Karpas-422 (cell line): ENCODE results near the gene MBD6. TPM values are rescaled to one million over a fixed set of nuclear protein-coding genes. Genes with fewer than 3 reads are reported as not detected.

ENCODE experiments used
- DNase-seq: peaks from one replicate; pipeline ENCODE4 v3.0.0-alpha.2; 2015
- H2AFZ ChIP-seq: fragments of 200-600 bp; sonication (generic); 2 replicates; pipeline ENCODE4 v1.6.1; 2014; ENCODE audit warnings: antibody characterized with exemption, low read length, mixed read lengths
- H3K27ac ChIP-seq: fragments of 200-600 bp; sonication (generic); 2 replicates; pipeline ENCODE4 v1.5.1; 2014; ENCODE audit warnings: mild to moderate bottlenecking, low read length, moderate library complexity
- H3K27me3 ChIP-seq: fragments of 200-600 bp; sonication (generic); 2 replicates; pipeline ENCODE4 v1.6.1; 2014; ENCODE audit warnings: low read length, mixed read lengths
- H3K36me3 ChIP-seq: fragments of 200-600 bp; sonication (generic); 2 replicates; pipeline ENCODE4 v1.6.1; 2014; ENCODE audit warnings: low read length, mixed read lengths; ENCODE audit not compliant: insufficient read depth
- H3K4me1 ChIP-seq: fragments of 200-600 bp; sonication (generic); 2 replicates; pipeline ENCODE4 v1.6.1; 2014; ENCODE audit warnings: mild to moderate bottlenecking, low read length, mixed read lengths
- H3K4me2 ChIP-seq: fragments of 200-600 bp; sonication (generic); 2 replicates; pipeline ENCODE4 v1.6.1; 2014; ENCODE audit warnings: low read length, low read depth, mild to moderate bottlenecking; ENCODE audit not compliant: poor library complexity, severe bottlenecking
- H3K4me3 ChIP-seq: fragments of 200-600 bp; sonication (generic); 2 replicates; pipeline ENCODE4 v1.5.1; 2014; ENCODE audit warnings: mild to moderate bottlenecking, antibody characterized with exemption, low read length, mixed read lengths
- H3K79me2 ChIP-seq: fragments of 200-600 bp; sonication (generic); 2 replicates; pipeline ENCODE4 v1.6.1; 2014; ENCODE audit warnings: mild to moderate bottlenecking, low read length, mixed read lengths
- H3K9ac ChIP-seq: fragments of 200-600 bp; sonication (generic); 2 replicates; pipeline ENCODE4 v1.6.0; 2014; ENCODE audit warnings: low read length
- H3K9me2 ChIP-seq: fragments of 200-600 bp; sonication (generic), shearing (Covaris generic); replicated peaks from 2 replicates; pipeline ENCODE4 v1.6.0; 2014; ENCODE audit warnings: mild to moderate bottlenecking, low read length, moderate library complexity; ENCODE audit not compliant: insufficient read depth
- H3K9me3 ChIP-seq: fragments of 300-700, 200-600 bp; sonication (generic); 2 replicates; pipeline ENCODE4 v1.6.1; 2014; ENCODE audit warnings: low read length, mixed read lengths
- H4K20me1 ChIP-seq: fragments of 200-600 bp; sonication (generic); 2 replicates; pipeline ENCODE4 v1.6.1; 2014; ENCODE audit warnings: mild to moderate bottlenecking, antibody characterized with exemption, low read length, low read depth; ENCODE audit not compliant: insufficient read depth
- total RNA-seq: library from RNA; depleted of rRNA; stranded (reverse); fragments of >200 nt; shearing (Covaris generic); gene quantifications from 2 replicates; pipeline ENCODE4 v1.2.3, GENCODE V29; 2014; ENCODE audit warnings: low replicate concordance

The MBD6 gene
- total RNA-seq, 1 experiment from 2014 or later: 23.5 TPM

GRCh38 chr12:57550641-57551549 lies 28.3 kb downstream of the MBD6 start:
- Histone ChIP-seq H3K9me2 (no peaks in the 10 kb centered on the region), H3K36me3 (peaks cover 5% of the 10 kb centered on the region; the same call in 1 of the 2 replicates), H3K9ac (peak overlapping the region; percentile 85), H3K4me2 (peak overlapping the region; percentile 97), H4K20me1 (peaks cover 4% of the 10 kb centered on the region; the same call in 1 of the 2 replicates), H3K9me3 (no peaks in the 10 kb centered on the region), H3K27me3 (no peaks in the 10 kb centered on the region), H3K4me1 (peaks cover 76% of the 10 kb centered on the region), H3K79me2 (peaks cover 71% of the 10 kb centered on the region), H2AFZ (no peak overlapping the region), H3K4me3 (peak overlapping the region; percentile 90), H3K27ac (peak overlapping the region; percentile 96)
- peak; percentile 58 for DNase-seq

- H3K9me2 ChIP-seq: no peaks in the 10 kb centered on the region
- H3K9ac ChIP-seq: peak overlapping the region; percentile 85
- DNase-seq: peak; percentile 54
- peak overlapping the region; percentile 97 for H3K4me2 ChIP-seq
- peaks cover 69% of the 10 kb centered on the region for H3K79me2 ChIP-seq
- no peak overlapping the region for H2AFZ ChIP-seq
- H3K36me3 ChIP-seq: peaks cover 10% of the 10 kb centered on the region
- peaks cover 72% of the 10 kb centered on the region for H3K4me1 ChIP-seq
- H3K9me3 ChIP-seq: no peaks in the 10 kb centered on the region
- H3K27ac ChIP-seq: peak overlapping the region; percentile 96
- no peaks in the 10 kb centered on the region for H4K20me1 ChIP-seq
- H3K27me3 ChIP-seq: no peaks in the 10 kb centered on the region
- H3K4me3 ChIP-seq: peak overlapping the region; percentile 90
Observed at GRCh38 chr12:57551637-57552305, 29.1 kb downstream of the MBD6 start.

- Histone ChIP-seq H3K4me2 (peak overlapping the region; percentile 97), H3K9ac (peak overlapping the region; percentile 85), H3K9me2 (no peaks in the 10 kb centered on the region), H3K36me3 (peaks cover 13% of the 10 kb centered on the region), H3K79me2 (peaks cover 71% of the 10 kb centered on the region), H3K27me3 (no peaks in the 10 kb centered on the region), H3K4me1 (peaks cover 71% of the 10 kb centered on the region), H3K9me3 (no peaks in the 10 kb centered on the region), H3K4me3 (peak overlapping the region; percentile 90), H2AFZ (no peak overlapping the region), H3K27ac (peak overlapping the region; percentile 96), H4K20me1 (no peaks in the 10 kb centered on the region)
- DNase-seq: peak; percentile 51
Observed at GRCh38 chr12:57552306-57552651, 29.7 kb downstream of the MBD6 start.

- Histone ChIP-seq H3K9me3 (no peaks in the 10 kb centered on the region), H3K36me3 (peaks cover 13% of the 10 kb centered on the region), H3K79me2 (peaks cover 75% of the 10 kb centered on the region), H2AFZ (no peak overlapping the region), H4K20me1 (no peaks in the 10 kb centered on the region), H3K27me3 (no peaks in the 10 kb centered on the region), H3K4me1 (peaks cover 65% of the 10 kb centered on the region), H3K27ac (peak overlapping the region; percentile 96), H3K9ac (peak overlapping the region; percentile 85), H3K9me2 (no peaks in the 10 kb centered on the region), H3K4me3 (peak overlapping the region; percentile 90), H3K4me2 (peak overlapping the region; percentile 97)
- peak; percentile 55 for DNase-seq
Observed at GRCh38 chr12:57552835-57553313, 30.2 kb downstream of the MBD6 start.

- H3K4me1 ChIP-seq: peaks cover 58% of the 10 kb centered on the region
- peak; percentile 96 for DNase-seq
- peaks cover 13% of the 10 kb centered on the region for H3K36me3 ChIP-seq
- H3K4me2 ChIP-seq: peak overlapping the region; percentile 97
- H3K79me2 ChIP-seq: peaks cover 80% of the 10 kb centered on the region
- peak overlapping the region; percentile 96 for H3K27ac ChIP-seq
- H3K9ac ChIP-seq: peak overlapping the region; percentile 85
- no peaks in the 10 kb centered on the region for H3K27me3 ChIP-seq
- no peak overlapping the region for H2AFZ ChIP-seq
- H3K9me3 ChIP-seq: no peaks in the 10 kb centered on the region
- H3K4me3 ChIP-seq: peak overlapping the region; percentile 90
- H4K20me1 ChIP-seq: no peaks in the 10 kb centered on the region
- no peaks in the 10 kb centered on the region for H3K9me2 ChIP-seq
Observed at GRCh38 chr12:57553343-57554202, 30.9 kb downstream of the MBD6 start.

GRCh38 chr12:57554453-57554852 lies 31.8 kb downstream of the MBD6 start:
- peak overlapping the region; percentile 97 for H3K4me2 ChIP-seq

GRCh38 chr12:57554897-57555296 lies 32.3 kb downstream of the MBD6 start:
- Histone ChIP-seq H3K4me3 (no peak overlapping the region), H3K79me2 (peaks cover 86% of the 10 kb centered on the region)

More at GRCh38 chr12:57554453-57554852, 31.8 kb downstream of the MBD6 start:
- no peak for DNase-seq
- H2AFZ ChIP-seq: no peak overlapping the region
- no peaks in the 10 kb centered on the region for H3K9me2 ChIP-seq
- no peaks in the 10 kb centered on the region for H3K27me3 ChIP-seq
- peak overlapping the region; percentile 96 for H3K27ac ChIP-seq
- peak overlapping the region; percentile 90; the same call in 1 of the 2 replicates for H3K4me3 ChIP-seq
- H3K36me3 ChIP-seq: peaks cover 13% of the 10 kb centered on the region
- peak overlapping the region; percentile 85; the same call in 1 of the 2 replicates for H3K9ac ChIP-seq
- peaks cover 49% of the 10 kb centered on the region for H3K4me1 ChIP-seq
- no peaks in the 10 kb centered on the region for H3K9me3 ChIP-seq
- H4K20me1 ChIP-seq: no peaks in the 10 kb centered on the region
- H3K79me2 ChIP-seq: peaks cover 85% of the 10 kb centered on the region

More at GRCh38 chr12:57554897-57555296, 32.3 kb downstream of the MBD6 start:
- Histone ChIP-seq H3K4me1 (peaks cover 47% of the 10 kb centered on the region), H3K4me2 (peak overlapping the region; percentile 97), H4K20me1 (no peaks in the 10 kb centered on the region), H3K9me3 (no peaks in the 10 kb centered on the region), H3K27me3 (no peaks in the 10 kb centered on the region), H3K36me3 (peaks cover 13% of the 10 kb centered on the region), H3K27ac (peak overlapping the region; percentile 96), H2AFZ (no peak overlapping the region), H3K9me2 (no peaks in the 10 kb centered on the region), H3K9ac (no peak overlapping the region)
- DNase-seq: no peak
